GM23338 (cell line): ENCODE measurements around the gene ASB15. TPM values are rescaled to one million over a fixed set of nuclear protein-coding genes. Genes with fewer than 3 reads are reported as not detected.

Experiments
- ATAC-seq: fragments of 200-7000 bp; cut with Tn5 transposase; 3 replicates; pipeline ENCODE4 v1.9.1; 2020
- DNase-seq: peaks from one replicate; pipeline ENCODE4 v3.0.0-alpha.2; 2015; ENCODE audit warnings: low spot score
- H2AFZ ChIP-seq: fragments of 200-600 bp; sonication (generic); 2 replicates; pipeline ENCODE4 v1.8.0; 2016; ENCODE audit warnings: antibody characterized with exemption, mild to moderate bottlenecking, moderate library complexity
- H3F3A ChIP-seq: fragments of 200-600 bp; sonication (generic); replicated peaks from 2 replicates; pipeline ENCODE4 v1.8.0; 2017; ENCODE audit warnings: antibody characterized with exemption, mixed run types, low read depth
- H3K27ac ChIP-seq: fragments of 200-600 bp; sonication (generic); 2 replicates; pipeline ENCODE4 v1.6.1; 2016; ENCODE audit warnings: low read depth
- H3K27me3 ChIP-seq: fragments of 200-600 bp; sonication (generic); 2 replicates; pipeline ENCODE4 v1.8.0; 2016; ENCODE audit warnings: mild to moderate bottlenecking, mixed run types, moderate library complexity; ENCODE audit not compliant: insufficient read depth
- H3K36me3 ChIP-seq: fragments of 200-600 bp; sonication (generic); 2 replicates; pipeline ENCODE4 v1.8.0; 2016; ENCODE audit warnings: mild to moderate bottlenecking; ENCODE audit not compliant: insufficient read depth
- H3K4me1 ChIP-seq: fragments of 200-600 bp; sonication (generic); 2 replicates; pipeline ENCODE4 v1.8.0; 2016; ENCODE audit warnings: mild to moderate bottlenecking, moderate library complexity; ENCODE audit not compliant: insufficient read depth
- H3K4me2 ChIP-seq: fragments of 200-600 bp; sonication (generic); 2 replicates; pipeline ENCODE4 v1.7.1; 2017; ENCODE audit warnings: mixed run types
- H3K4me3 ChIP-seq: fragments of 200-600 bp; sonication (generic); 2 replicates; pipeline ENCODE4 v1.6.1; 2016; ENCODE audit warnings: mixed run types
- H3K79me2 ChIP-seq: fragments of 200-600 bp; sonication (generic); replicated peaks from 2 replicates; pipeline ENCODE4 v1.8.0; 2017; ENCODE audit warnings: mild to moderate bottlenecking; ENCODE audit not compliant: insufficient read depth
- H3K9me2 ChIP-seq: fragments of 200-600 bp; sonication (generic); 2 replicates; pipeline ENCODE4 v1.8.0; 2017; ENCODE audit not compliant: insufficient read depth
- H4K20me1 ChIP-seq: fragments of 200-600 bp; sonication (generic); replicated peaks from 2 replicates; pipeline ENCODE4 v1.8.0; 2017; ENCODE audit warnings: mild to moderate bottlenecking; ENCODE audit not compliant: insufficient read depth
- H3K27ac Mint-ChIP-seq: 2 replicates; pipeline ENCODE4 v1.8.0; 2020; ENCODE audit warnings: inconsistent platforms, mild to moderate bottlenecking, moderate library complexity, mixed read lengths
- H3K27me3 Mint-ChIP-seq: 3 replicates; pipeline ENCODE4 v1.8.0; 2022; ENCODE audit warnings: low read depth, mild to moderate bottlenecking, moderate library complexity, mixed read lengths, inconsistent platforms; ENCODE audit not compliant: insufficient read depth, poor library complexity
- H3K36me3 Mint-ChIP-seq: 3 replicates; pipeline ENCODE4 v1.8.0; 2021; ENCODE audit warnings: low read depth, mild to moderate bottlenecking, inconsistent platforms, moderate library complexity, mixed read lengths
- H3K4me1 Mint-ChIP-seq: 3 replicates; pipeline ENCODE4 v1.8.0; 2020; ENCODE audit warnings: mild to moderate bottlenecking, inconsistent platforms, mixed read lengths
- H3K4me3 Mint-ChIP-seq: 3 replicates; pipeline ENCODE4 v1.8.0; 2021; ENCODE audit warnings: moderate library complexity, mild to moderate bottlenecking, inconsistent platforms, mixed read lengths
- H3K9me3 Mint-ChIP-seq: 3 replicates; pipeline ENCODE4 v1.8.0; 2020; ENCODE audit warnings: moderate library complexity, mild to moderate bottlenecking, inconsistent platforms, mixed read lengths
- CREB1 ChIP-seq: fragments of 250-450 bp; sonication (Bioruptor Pico); IDR thresholded peaks from 2 replicates; pipeline ENCODE4 v1.5.0; 2020; ENCODE audit warnings: low read depth, mild to moderate bottlenecking, moderate library complexity
- CTCF ChIP-seq, 2 experiments: fragments of 200-600 bp in 1 of 2; sonication (generic) in 1 of 2; conservative IDR thresholded peaks; 2 replicates each; pipeline versions ENCODE4 v1.5.1 to v1.6.1; 2016 to 2017; ENCODE audit warnings: antibody characterized with exemption in 2 of 2, low read depth in 2 of 2, mild to moderate bottlenecking in 2 of 2, moderate library complexity in 1 of 2
- EZH2 ChIP-seq: fragments of 200-600 bp; sonication (generic); IDR thresholded peaks from one replicate; pipeline ENCODE4 v1.8.0; 2017; ENCODE audit warnings: antibody characterized with exemption, mild to moderate bottlenecking, low read depth; ENCODE audit not compliant: unreplicated experiment
- EZH2phosphoT487 ChIP-seq: fragments of 200-600 bp; sonication (generic); IDR thresholded peaks from one replicate; pipeline ENCODE4 v1.8.1; 2018; ENCODE audit warnings: antibody characterized with exemption; ENCODE audit not compliant: unreplicated experiment
- JUNB ChIP-seq: IDR thresholded peaks from one replicate; pipeline ENCODE4 v1.6.1; 2016; ENCODE audit warnings: antibody characterized with exemption; ENCODE audit not compliant: unreplicated experiment
- POLR2AphosphoS5 ChIP-seq: IDR thresholded peaks from 2 replicates; pipeline ENCODE4 v1.6.1; 2016; ENCODE audit warnings: antibody characterized with exemption, low read depth
- STAT1 ChIP-seq: IDR thresholded peaks from one replicate; pipeline ENCODE4 v1.6.1; 2016; ENCODE audit warnings: antibody characterized with exemption; ENCODE audit not compliant: unreplicated experiment
- ZNF114 ChIP-seq: fragments of 250-450 bp; sonication (Bioruptor Pico); IDR thresholded peaks from 2 replicates; pipeline ENCODE4 v1.5.0; 2020; ENCODE audit warnings: mild to moderate bottlenecking, moderate library complexity
- polyA plus RNA-seq: library from polyadenylated mRNA; unstranded; fragments of >200 nt; fragmentation: Nextera tagmentation; extraction: Ambion mirVana; gene quantifications from 2 replicates; pipeline ENCODE4 v1.2.1, GENCODE V29; 2016
- total RNA-seq: library from RNA; depleted of rRNA; stranded (reverse); fragments of >200 nt; shearing (Covaris generic); gene quantifications from 2 replicates; pipeline ENCODE4 v1.2.3, GENCODE V29; 2014
- TF ChIP-seq, protein P1 (sequence below): IDR thresholded peaks from 2 replicates; pipeline ENCODE4 v1.6.1; 2016; ENCODE audit warnings: antibody characterized with exemption

The ASB15 gene
- total and polyA plus RNA-seq, 2 experiments from 2014 or later = not detected

DNA sequence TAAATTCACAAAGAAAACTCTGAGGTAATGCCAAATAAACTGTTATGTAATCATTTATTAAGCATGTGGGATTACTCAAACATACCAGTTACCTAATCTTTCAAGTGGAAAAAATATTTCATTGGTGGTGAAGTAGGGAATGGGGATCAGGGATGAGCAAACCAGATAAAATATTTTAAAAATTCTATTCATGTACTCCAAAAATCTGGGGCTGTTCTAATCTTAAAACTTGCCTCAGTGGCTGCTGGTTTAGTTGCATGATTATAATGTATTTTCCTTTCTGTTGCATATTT is 73.5 kb downstream of the ASB15 start:
- Mint-ChIP-seq H3K4me1 (peaks cover 20% of the 10 kb centered on the region), H3K9me3 (no peaks in the 10 kb centered on the region), H3K27ac (no peak overlapping the region), H3K4me3 (no peak overlapping the region), H3K27me3 (peaks cover 2% of the 10 kb centered on the region), H3K36me3 (no peaks in the 10 kb centered on the region)
- TF ChIP-seq EZH2 (no peak), CTCF (conservative IDR thresholded peaks at IDR 0.05; ENCODE audit: low read depth in 2 of 2) (no peak), POLR2AphosphoS5 (no peak), ZNF114 (CRISPR knock-in tag) (no peak), CREB1 (no peak), EZH2phosphoT487 (no peak), STAT1 (no peak)
- H3K4me3 ChIP-seq = no peak overlapping the region
- peaks cover 4% of the 10 kb centered on the region; the same call in 1 of the 2 replicates for H3K9me2 ChIP-seq
- H3K4me1 ChIP-seq = 0 out of 2 replicates have a peak, but pooled peaks cover 5% of the 10 kb centered on the region
- no peaks in the 10 kb centered on the region for H3F3A ChIP-seq
- ATAC-seq (no peak), DNase-seq (no peak)
- H3K4me2 ChIP-seq = no peak overlapping the region
- H3K36me3 ChIP-seq = no peaks in the 10 kb centered on the region
- no peak overlapping the region for H3K27ac ChIP-seq
- no peaks in the 10 kb centered on the region for H4K20me1 ChIP-seq
- H3K27me3 ChIP-seq = no peaks in the 10 kb centered on the region
- H3K79me2 ChIP-seq = no peaks in the 10 kb centered on the region
- no peak overlapping the region for H2AFZ ChIP-seq

DNA sequence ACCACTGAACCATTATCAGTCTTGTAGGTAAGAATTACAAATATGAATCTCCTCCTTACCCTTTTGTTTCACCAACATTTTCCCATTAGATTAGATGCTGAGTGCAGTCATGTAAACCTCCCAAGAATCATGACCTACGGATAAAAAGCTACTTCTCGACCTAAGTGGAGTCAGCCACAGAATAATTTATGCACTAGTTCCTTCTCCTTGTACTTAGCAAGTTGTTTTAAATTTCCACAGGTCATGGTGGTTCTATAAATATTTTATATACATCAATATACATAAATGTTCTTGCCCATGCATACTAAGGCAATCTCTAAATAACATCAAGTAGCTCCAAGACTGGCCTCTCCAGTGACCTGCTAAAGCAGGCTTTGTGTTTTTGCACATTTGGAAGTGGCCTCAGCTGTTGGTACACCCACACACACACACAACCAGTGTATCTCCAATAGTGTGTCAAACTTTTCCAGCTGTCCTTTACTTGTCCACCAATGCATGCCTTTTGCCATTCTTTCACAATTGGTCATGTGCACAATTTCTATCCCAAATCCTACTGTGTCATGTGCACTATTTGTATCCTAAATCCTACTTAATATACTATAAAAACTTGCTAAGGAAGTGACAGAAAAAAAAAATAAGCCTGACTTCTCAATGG is 75.6 kb downstream of the ASB15 start:
- Mint-ChIP-seq H3K27ac (no peak overlapping the region), H3K4me3 (no peak overlapping the region), H3K27me3 (peaks cover 2% of the 10 kb centered on the region), H3K9me3 (no peaks in the 10 kb centered on the region), H3K36me3 (peaks cover 4% of the 10 kb centered on the region; the same call in 1 of the 3 replicates), H3K4me1 (peaks cover 21% of the 10 kb centered on the region)
- TF ChIP-seq CREB1 (no peak), JUNB (no peak)
- TF ChIP-seq, protein P1, sequence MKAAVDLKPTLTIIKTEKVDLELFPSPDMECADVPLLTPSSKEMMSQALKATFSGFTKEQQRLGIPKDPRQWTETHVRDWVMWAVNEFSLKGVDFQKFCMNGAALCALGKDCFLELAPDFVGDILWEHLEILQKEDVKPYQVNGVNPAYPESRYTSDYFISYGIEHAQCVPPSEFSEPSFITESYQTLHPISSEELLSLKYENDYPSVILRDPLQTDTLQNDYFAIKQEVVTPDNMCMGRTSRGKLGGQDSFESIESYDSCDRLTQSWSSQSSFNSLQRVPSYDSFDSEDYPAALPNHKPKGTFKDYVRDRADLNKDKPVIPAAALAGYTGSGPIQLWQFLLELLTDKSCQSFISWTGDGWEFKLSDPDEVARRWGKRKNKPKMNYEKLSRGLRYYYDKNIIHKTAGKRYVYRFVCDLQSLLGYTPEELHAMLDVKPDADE = no peak
- Histone ChIP-seq H3K4me1 (0 out of 2 replicates have a peak, but pooled peaks cover 4% of the 10 kb centered on the region), H3K36me3 (0 out of 2 replicates have a peak, but pooled peaks cover 9% of the 10 kb centered on the region), H3K4me2 (no peak overlapping the region), H3K9me2 (no peaks in the 10 kb centered on the region), H3F3A (no peaks in the 10 kb centered on the region), H3K27ac (no peak overlapping the region), H3K27me3 (no peaks in the 10 kb centered on the region), H3K79me2 (no peaks in the 10 kb centered on the region), H4K20me1 (no peaks in the 10 kb centered on the region), H2AFZ (no peak overlapping the region), H3K4me3 (no peak overlapping the region)
- DNase-seq (no peak), ATAC-seq (no peak)
